ENCODE measurements around the gene KCNAB2.

- no peak for TF ChIP-seq CTCF (conservative IDR thresholded peaks at IDR 0.05; ENCODE audit: low read length)
- no peak for TF ChIP-seq EZH2phosphoT487 (IDR thresholded peaks at IDR 0.05; ENCODE audit: borderline replicate concordance)
These were observed 23.2 kb downstream of the KCNAB2 start for GRCh38 chr1:6068932-6069331.
